ENCODE data around the gene RPA3. TPM values are rescaled to one million over a fixed set of nuclear protein-coding genes. Genes with fewer than 3 reads are reported as not detected.

The RPA3 gene
- total and polyA plus RNA-seq, 9 of the 15 experiments (the other 6 are each of a cell fraction or from before 2014, with no cell fraction given) = 68.5 to 265 (median 125) TPM

DNA sequence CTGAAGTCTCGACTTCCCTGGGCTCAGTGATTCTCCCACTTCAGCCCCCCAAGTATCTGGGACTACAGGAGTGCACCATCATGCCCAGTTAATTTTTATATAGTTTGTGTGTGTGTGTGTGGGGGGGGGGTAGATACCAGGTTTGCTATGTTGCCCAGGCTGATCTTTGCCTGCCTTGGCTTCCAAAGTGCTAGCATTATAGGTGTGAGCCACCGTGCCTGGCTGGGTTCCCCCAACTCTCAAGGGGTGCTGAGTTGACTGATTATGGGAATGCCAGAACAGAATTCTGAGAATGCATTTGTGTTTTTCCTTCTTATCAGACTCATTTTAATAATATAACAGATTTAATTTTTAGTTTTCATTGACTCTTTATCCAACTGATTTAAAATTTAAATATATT, 19.5 kb downstream of the RPA3 start:
- intact Hi-C loops (cut with micrococcal nuclease) = no loop called here
- no peak overlapping the region for H3K4me3 ChIP-seq
- H3K9me3 ChIP-seq (replicated peaks; ENCODE audit: control insufficient read depth, insufficient read depth, low read depth, low read length) = no peaks in the 10 kb centered on the region
- no peaks in the 10 kb centered on the region for H4K20me1 ChIP-seq (replicated peaks; ENCODE audit: control insufficient read depth, insufficient read depth, low read length)
- ChIA-PET CTCF (ENCODE audit: low intra/inter-chr PET ratio) (no interaction called here), POLR2A (no interaction called here)
- no peaks in the 10 kb centered on the region for H3K4me1 ChIP-seq (replicated peaks in 1 of 2; ENCODE audit: control insufficient read depth in 2 of 2, insufficient read depth in 2 of 2, low read length in 2 of 2)
- BruUV-seq (replicated peaks) = no TSS peak
- FAIRE-seq = no peak
- in situ Hi-C loops (cut with MboI) = no loop called here
- no peak for ATAC-seq
- no peaks in the 10 kb centered on the region for H3K36me3 ChIP-seq (ENCODE audit: control insufficient read depth, insufficient read depth, low read length)
- no peaks in the 10 kb centered on the region for H3K79me2 ChIP-seq (ENCODE audit: control insufficient read depth, insufficient read depth, low read length)
- DNase-seq (ENCODE audit: extremely low read depth in 1 of 4, low spot score in 3 of 4) = no peak
- H3K27me3 ChIP-seq (ENCODE audit: control insufficient read depth in 2 of 2, insufficient read depth in 2 of 2, low read length in 2 of 2) = no peaks in the 10 kb centered on the region
- WGBS (ENCODE audit: insufficient coverage, low coverage, missing lambda C conversion rate) = 13% methylated on average over 1 of the region's 2 CpGs
- no peak overlapping the region for H3K27ac ChIP-seq (ENCODE audit: extremely low read depth, low read depth, low read length)
- H3K9me1 ChIP-seq (ENCODE audit: control insufficient read depth, insufficient read depth, low read length) = no peaks in the 10 kb centered on the region
- H3K9ac ChIP-seq (ENCODE audit: insufficient read depth in 1 of 2, low read depth in 2 of 2, low read length in 2 of 2) = no peak overlapping the region; a peak in 1 of 4 replicates
- no peak overlapping the region for H2AFZ ChIP-seq (ENCODE audit: low read depth, low read length)
- H3K4me2 ChIP-seq (ENCODE audit: insufficient read depth, low read length) = no peak overlapping the region
- TF ChIP-seq, protein P1, sequence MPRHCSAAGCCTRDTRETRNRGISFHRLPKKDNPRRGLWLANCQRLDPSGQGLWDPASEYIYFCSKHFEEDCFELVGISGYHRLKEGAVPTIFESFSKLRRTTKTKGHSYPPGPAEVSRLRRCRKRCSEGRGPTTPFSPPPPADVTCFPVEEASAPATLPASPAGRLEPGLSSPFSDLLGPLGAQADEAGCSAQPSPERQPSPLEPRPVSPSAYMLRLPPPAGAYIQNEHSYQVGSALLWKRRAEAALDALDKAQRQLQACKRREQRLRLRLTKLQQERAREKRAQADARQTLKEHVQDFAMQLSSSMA (CRISPR knock-in tag; IDR thresholded peaks at IDR 0.05) = no peak
- TF ChIP-seq ETS2 (tag; IDR thresholded peaks at IDR 0.05; ENCODE audit: borderline replicate concordance, poor library complexity, severe bottlenecking) (no peak), ZC3H4 (CRISPR knock-in tag; IDR thresholded peaks at IDR 0.05; ENCODE audit: borderline replicate concordance) (no peak), JUND (IDR thresholded peaks at IDR 0.05; ENCODE audit: borderline replicate concordance, low read depth, low read length) (no peak), JUND (tag; IDR thresholded peaks at IDR 0.05; ENCODE audit: borderline replicate concordance, low read depth, low read length) (no peak), IFI16 (CRISPR knock-in tag; IDR thresholded peaks at IDR 0.05) (no peak), MCM2 (IDR thresholded peaks at IDR 0.05; ENCODE audit: low read depth) (no peak), CHD4 (IDR thresholded peaks at IDR 0.05; ENCODE audit: insufficient read depth, insufficient replicate concordance, low read depth, low read length, poor library complexity, severe bottlenecking) (no peak)
- TF ChIP-seq, protein P2, sequence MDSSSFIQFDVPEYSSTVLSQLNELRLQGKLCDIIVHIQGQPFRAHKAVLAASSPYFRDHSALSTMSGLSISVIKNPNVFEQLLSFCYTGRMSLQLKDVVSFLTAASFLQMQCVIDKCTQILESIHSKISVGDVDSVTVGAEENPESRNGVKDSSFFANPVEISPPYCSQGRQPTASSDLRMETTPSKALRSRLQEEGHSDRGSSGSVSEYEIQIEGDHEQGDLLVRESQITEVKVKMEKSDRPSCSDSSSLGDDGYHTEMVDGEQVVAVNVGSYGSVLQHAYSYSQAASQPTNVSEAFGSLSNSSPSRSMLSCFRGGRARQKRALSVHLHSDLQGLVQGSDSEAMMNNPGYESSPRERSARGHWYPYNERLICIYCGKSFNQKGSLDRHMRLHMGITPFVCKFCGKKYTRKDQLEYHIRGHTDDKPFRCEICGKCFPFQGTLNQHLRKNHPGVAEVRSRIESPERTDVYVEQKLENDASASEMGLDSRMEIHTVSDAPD (CRISPR knock-in tag; IDR thresholded peaks at IDR 0.05) = no peak
